ENCODE results near the gene FABP2. TPM values are rescaled to one million over a fixed set of nuclear protein-coding genes. Genes with fewer than 3 reads are reported as not detected.
A peak's percentile ranks its signal among the peaks of the same experiment; 100 is the strongest.

Gene FABP2
- total RNA-seq, 1 donor from 2014 or later, result not detected

GRCh38 chr4:119317990-119318389, 3.9 kb downstream of the FABP2 start:
- no peak overlapping the region for H3K4me3 ChIP-seq
- no peak for TF ChIP-seq CTCF (IDR thresholded peaks at IDR 0.05)
- no peak for TF ChIP-seq EZH2phosphoT487 (IDR thresholded peaks at IDR 0.05)
- H3K36me3 ChIP-seq, result no peaks in the 10 kb centered on the region
- H3K79me2 ChIP-seq (ENCODE audit: low read depth), result no peaks in the 10 kb centered on the region
- H3F3A ChIP-seq (ENCODE audit: low read depth), result no peaks in the 10 kb centered on the region
- no peak overlapping the region for H3K27ac ChIP-seq
- no peaks in the 10 kb centered on the region for H3K4me1 ChIP-seq
- H3K27me3 ChIP-seq, result no peaks in the 10 kb centered on the region
- no peak overlapping the region for H3K9ac ChIP-seq
- DNase-seq (ENCODE audit: low spot score), result no peak
- H2AFZ ChIP-seq (replicated peaks), result no peak overlapping the region
- H3K27ac Mint-ChIP-seq, result no peak overlapping the region
- no peak overlapping the region for H3K4me3 Mint-ChIP-seq
- no peaks in the 10 kb centered on the region for H3K9me3 ChIP-seq (ENCODE audit: low read depth)
- H4K20me1 ChIP-seq (ENCODE audit: low read depth), result no peaks in the 10 kb centered on the region
- no peaks in the 10 kb centered on the region for H3K9me3 Mint-ChIP-seq
- peaks cover 3% of the 10 kb centered on the region for H3K27me3 Mint-ChIP-seq (ENCODE audit: insufficient read depth, low read depth)
- no peak overlapping the region for H3K4me2 ChIP-seq
- H3K36me3 Mint-ChIP-seq, result no peaks in the 10 kb centered on the region
- no peaks in the 10 kb centered on the region for H3K4me1 Mint-ChIP-seq

GRCh38 chr4:119315036-119315435, 6.9 kb downstream of the FABP2 start:
- Histone ChIP-seq H3K79me2 (ENCODE audit: low read depth) (no peaks in the 10 kb centered on the region), H3K4me2 (no peak overlapping the region), H4K20me1 (ENCODE audit: low read depth) (no peaks in the 10 kb centered on the region), H3F3A (ENCODE audit: low read depth) (no peaks in the 10 kb centered on the region), H3K9ac (no peak overlapping the region), H3K27ac (no peak overlapping the region), H2AFZ (replicated peaks) (no peak overlapping the region), H3K9me3 (ENCODE audit: low read depth) (no peaks in the 10 kb centered on the region), H3K4me3 (no peak overlapping the region), H3K27me3 (no peaks in the 10 kb centered on the region), H3K36me3 (no peaks in the 10 kb centered on the region), H3K4me1 (no peaks in the 10 kb centered on the region)
- H3K9me3 Mint-ChIP-seq, result no peaks in the 10 kb centered on the region
- TF ChIP-seq CTCF (IDR thresholded peaks at IDR 0.05) (no peak), EZH2phosphoT487 (IDR thresholded peaks at IDR 0.05) (no peak), EZH2 (IDR thresholded peaks at IDR 0.05) (no peak)
- DNase-seq (ENCODE audit: low spot score), result no peak
- H3K4me3 Mint-ChIP-seq, result no peak overlapping the region
- H3K27ac Mint-ChIP-seq, result no peak overlapping the region
- no peaks in the 10 kb centered on the region for H3K4me1 Mint-ChIP-seq
- no peaks in the 10 kb centered on the region for H3K36me3 Mint-ChIP-seq
- H3K27me3 Mint-ChIP-seq (ENCODE audit: insufficient read depth, low read depth), result peaks cover 3% of the 10 kb centered on the region

GRCh38 chr4:119314356-119314755, 7.6 kb downstream of the FABP2 start:
- H3F3A ChIP-seq (ENCODE audit: low read depth), result no peaks in the 10 kb centered on the region
- no peak overlapping the region for H3K4me2 ChIP-seq
- H3K4me3 ChIP-seq, result no peak overlapping the region
- Mint-ChIP-seq H3K9me3 (no peaks in the 10 kb centered on the region), H3K27me3 (ENCODE audit: insufficient read depth, low read depth) (peaks cover 3% of the 10 kb centered on the region), H3K27ac (no peak overlapping the region), H3K4me1 (no peaks in the 10 kb centered on the region), H3K36me3 (no peaks in the 10 kb centered on the region), H3K4me3 (no peak overlapping the region)
- no peak overlapping the region for H3K27ac ChIP-seq
- H3K4me1 ChIP-seq, result no peaks in the 10 kb centered on the region
- H4K20me1 ChIP-seq (ENCODE audit: low read depth), result no peaks in the 10 kb centered on the region
- H3K79me2 ChIP-seq (ENCODE audit: low read depth), result no peaks in the 10 kb centered on the region
- peak; percentile 68 for DNase-seq (ENCODE audit: low spot score)
- H2AFZ ChIP-seq (replicated peaks), result no peak overlapping the region
- H3K27me3 ChIP-seq, result no peaks in the 10 kb centered on the region
- TF ChIP-seq CTCF (IDR thresholded peaks at IDR 0.05) (peak; percentile 61), EZH2phosphoT487 (IDR thresholded peaks at IDR 0.05) (no peak), EZH2 (IDR thresholded peaks at IDR 0.05) (no peak)
- no peaks in the 10 kb centered on the region for H3K36me3 ChIP-seq
- no peak overlapping the region for H3K9ac ChIP-seq
- H3K9me3 ChIP-seq (ENCODE audit: low read depth), result no peaks in the 10 kb centered on the region

Data from neural progenitor cell (in vitro differentiated cells).